A204.1 (cell line): ENCODE results near the gene SLC9A5.

Source experiments
- FAIRE-seq: peaks from 2 replicates; lab custom pipeline; 2012; peaks lifted over from hg19 to GRCh38; lab: Jason Lieb, UNC

The SLC9A5 gene

DNA sequence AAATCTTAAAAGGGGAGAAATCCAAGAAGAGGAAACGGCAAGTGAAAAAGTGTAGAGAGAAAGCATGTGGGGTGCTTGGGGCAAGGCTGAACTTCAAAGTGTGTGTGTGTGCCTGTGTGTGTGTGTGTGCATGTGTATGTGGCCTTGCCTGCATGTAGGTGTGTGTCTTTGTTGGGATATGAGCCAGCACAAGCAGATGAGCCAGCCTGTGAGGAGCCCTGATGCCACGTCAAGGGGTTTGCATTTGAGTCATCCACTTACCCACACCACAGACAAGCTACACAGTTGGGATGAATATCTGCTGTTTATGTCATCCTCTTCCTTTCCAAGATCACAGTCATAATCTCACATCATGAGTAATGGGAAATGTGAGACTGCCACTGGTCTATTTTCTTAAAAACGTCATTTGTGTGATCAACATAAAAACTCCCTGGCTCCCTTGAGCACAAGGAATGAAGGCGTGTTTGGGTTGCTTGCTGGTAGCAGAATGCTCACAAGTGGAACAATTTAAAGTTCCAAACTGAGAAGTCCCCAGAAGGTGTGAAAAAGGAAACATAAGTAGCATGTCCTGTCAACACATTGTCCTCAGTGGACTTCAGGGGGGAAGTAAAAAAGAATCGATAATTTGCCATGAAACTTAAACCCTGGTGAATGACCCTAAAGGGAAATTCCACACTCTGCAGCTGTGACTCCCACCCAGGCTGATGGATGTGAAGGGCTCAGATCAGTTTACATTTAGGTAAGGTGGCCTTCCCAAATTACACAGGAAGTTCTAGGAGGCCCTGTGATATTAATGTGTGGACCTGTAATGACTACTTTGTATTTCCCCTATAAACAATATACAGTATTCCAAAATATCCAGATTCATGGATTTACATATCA, 63.1 kb downstream of the SLC9A5 start:
- no peak for FAIRE-seq

- FAIRE-seq: no peak
Measured at GRCh38 chr16:67312719-67313118, 63.9 kb downstream of the SLC9A5 start.

DNA sequence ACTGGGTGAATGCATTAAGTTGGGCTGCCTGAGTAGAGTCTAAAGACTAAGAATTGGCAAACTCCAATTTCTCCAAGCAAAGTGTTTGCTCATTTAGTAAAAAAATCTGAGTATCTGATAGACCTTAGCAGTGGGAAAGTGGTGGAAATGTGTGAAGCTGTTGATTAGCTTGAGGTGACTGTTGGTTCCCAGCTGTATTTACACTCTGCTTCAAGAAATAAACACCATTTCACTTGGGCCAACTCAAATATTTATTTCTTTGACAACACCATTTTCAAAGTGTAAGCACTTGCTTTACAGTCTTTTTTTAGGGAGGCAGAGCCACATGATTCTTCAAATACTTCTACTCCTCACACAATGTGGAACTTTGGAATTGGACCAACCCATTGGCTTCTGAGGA, 69.1 kb downstream of the SLC9A5 start:
- no peak for FAIRE-seq
